ENCODE data around the gene PRDX1.

PRDX1 gene

GRCh38 chr1:45512641-45513054 lies 9.0 kb downstream of the PRDX1 start (continued):
- no peak for TF ChIP-seq ZNF677 (tag by site-specific recombination; IDR thresholded peaks at IDR 0.05)
- TF ChIP-seq ZSCAN16 (tag by site-specific recombination; IDR thresholded peaks at IDR 0.05), result no peak
- TF ChIP-seq ZBTB1 (tag by site-specific recombination; IDR thresholded peaks at IDR 0.05), result no peak
- TF ChIP-seq ZNF174 (tag by site-specific recombination; IDR thresholded peaks at IDR 0.05), result no peak
- TF ChIP-seq BCL11B (tag by site-specific recombination; IDR thresholded peaks at IDR 0.05; ENCODE audit: low read depth), result no peak
- no peak for TF ChIP-seq ZNF670 (tag by site-specific recombination; IDR thresholded peaks at IDR 0.05; ENCODE audit: low read depth)
- TF ChIP-seq ZNF157 (tag by site-specific recombination; IDR thresholded peaks at IDR 0.05), result no peak
- TF ChIP-seq ZNF514 (tag by site-specific recombination; IDR thresholded peaks at IDR 0.05), result no peak
- no peak for TF ChIP-seq ZFP69B (tag by site-specific recombination; IDR thresholded peaks at IDR 0.05)
- no peak for TF ChIP-seq ZNF558 (tag by site-specific recombination; IDR thresholded peaks at IDR 0.05)
- no peak for TF ChIP-seq ZNF768 (tag by site-specific recombination; IDR thresholded peaks at IDR 0.05)
- no peak for TF ChIP-seq ZNF138 (tag by site-specific recombination; IDR thresholded peaks at IDR 0.05; ENCODE audit: borderline replicate concordance)
- TF ChIP-seq ZNF645 (tag by site-specific recombination; IDR thresholded peaks at IDR 0.05), result no peak
- TF ChIP-seq GLI2 (tag by site-specific recombination; IDR thresholded peaks at IDR 0.05; ENCODE audit: borderline replicate concordance, low read depth), result no peak
- TF ChIP-seq ZNF19 (tag by site-specific recombination; IDR thresholded peaks at IDR 0.05; ENCODE audit: low read depth), result no peak
- no peak for TF ChIP-seq ZNF488 (tag by site-specific recombination; IDR thresholded peaks at IDR 0.05)
- no peak for TF ChIP-seq OVOL3 (tag by site-specific recombination; IDR thresholded peaks at IDR 0.05)
- TF ChIP-seq ZEB2 (tag by site-specific recombination; IDR thresholded peaks at IDR 0.05), result 0 out of 2 replicates have a peak, but pooled peaks have one; percentile 25
- no peak for TF ChIP-seq ZNF223 (tag by site-specific recombination; IDR thresholded peaks at IDR 0.05)
- no peak for TF ChIP-seq ZNF221 (tag by site-specific recombination; IDR thresholded peaks at IDR 0.05; ENCODE audit: borderline replicate concordance)
- TF ChIP-seq ZNF16 (tag by site-specific recombination; IDR thresholded peaks at IDR 0.05; ENCODE audit: low read depth), result no peak
- TF ChIP-seq ZNF214 (tag by site-specific recombination; IDR thresholded peaks at IDR 0.05; ENCODE audit: borderline replicate concordance), result no peak
- no peak for TF ChIP-seq PRDM6 (tag by site-specific recombination; IDR thresholded peaks at IDR 0.05)
- no peak for TF ChIP-seq ZNF624 (tag by site-specific recombination; IDR thresholded peaks at IDR 0.05)
- no peak for TF ChIP-seq ZNF449 (tag by site-specific recombination; IDR thresholded peaks at IDR 0.05)
- TF ChIP-seq ZNF596 (tag by site-specific recombination; IDR thresholded peaks at IDR 0.05), result no peak
- no peak for TF ChIP-seq ZNF324 (tag by site-specific recombination; IDR thresholded peaks at IDR 0.05)
- TF ChIP-seq ZNF658 (tag by site-specific recombination; IDR thresholded peaks at IDR 0.05), result no peak
- no peak for TF ChIP-seq ZBTB44 (tag by site-specific recombination; IDR thresholded peaks at IDR 0.05)
- no peak for TF ChIP-seq ZNF560 (tag by site-specific recombination; IDR thresholded peaks at IDR 0.05; ENCODE audit: borderline replicate concordance)
- no peak for TF ChIP-seq ZNF843 (tag by site-specific recombination; IDR thresholded peaks at IDR 0.05)
- TF ChIP-seq EGR2 (tag by site-specific recombination; IDR thresholded peaks at IDR 0.05; ENCODE audit: low read depth), result 0 out of 2 replicates have a peak, but pooled peaks have one; percentile 24

Data from HEK293 (cell line).